Measurements from ENCODE around the gene INO80B. TPM values are rescaled to one million over a fixed set of nuclear protein-coding genes. Genes with fewer than 3 reads are reported as not detected.

INO80B gene
- total RNA-seq, 1 experiment from 2014 or later = 34.2 TPM

GRCh38 chr2:74500578-74500946 lies 45.7 kb downstream of the INO80B start:
- intact Hi-C loops (cut with micrococcal nuclease; ENCODE audit: unreplicated experiment) = loop anchor here (10.0 kb wide), 1 partner anchor 344 kb away; no protein-coding TSS in a partner anchor

DNA sequence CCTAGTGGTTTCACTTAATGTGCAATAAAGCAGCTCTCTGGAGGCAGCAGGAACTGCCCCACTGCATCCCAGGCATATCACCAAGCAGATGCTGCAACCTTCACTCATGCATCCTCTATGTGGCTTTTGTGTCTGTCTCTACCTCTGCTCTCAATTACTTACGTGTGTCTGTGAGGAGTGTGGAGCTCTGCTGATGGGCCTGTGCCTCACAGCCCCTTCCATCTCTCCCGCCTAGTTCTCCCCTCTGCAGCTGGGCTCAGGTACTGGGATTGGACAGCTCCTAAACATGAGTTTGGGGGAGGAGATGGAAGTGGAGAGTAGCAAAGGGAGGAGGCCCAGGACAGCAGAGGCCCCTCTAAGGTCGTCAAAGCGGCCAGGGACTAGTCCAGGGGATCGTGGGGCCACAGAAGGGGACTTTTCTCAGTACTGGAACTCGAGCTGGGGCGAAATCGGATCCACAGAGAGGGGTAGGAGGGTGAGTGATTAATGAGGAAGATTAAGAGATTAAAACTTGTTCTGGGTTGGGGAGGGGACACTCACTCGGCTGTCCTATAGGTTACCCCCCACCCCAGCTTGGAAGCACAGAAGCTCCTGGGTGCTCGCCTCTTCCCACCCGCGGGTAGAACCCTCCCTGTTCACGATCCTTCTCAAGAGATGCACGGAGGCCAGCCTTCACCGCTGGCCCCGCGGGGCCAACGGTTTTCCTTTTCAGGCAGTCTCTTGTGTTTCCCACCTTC lies 46.6 kb downstream of the INO80B start:
- peaks cover 32% of the 10 kb centered on the region for H3K4me1 ChIP-seq (replicated peaks; ENCODE audit: insufficient read depth)
- no peaks in the 10 kb centered on the region for H4K20me1 ChIP-seq (ENCODE audit: insufficient read depth)
- no peak overlapping the region for H2AFZ ChIP-seq
- no peaks in the 10 kb centered on the region for H3K27me3 ChIP-seq (ENCODE audit: insufficient read depth, low read depth)
- no peak overlapping the region for H3K27ac ChIP-seq
- peaks cover 29% of the 10 kb centered on the region; the same call in 1 of the 2 replicates for H3F3A ChIP-seq (ENCODE audit: insufficient read depth, low read depth)
- ChIA-PET POLR2A (ENCODE audit: unreplicated experiment) (no interaction called here), CTCF (no interaction called here)
- no TSS peak for BruUV-seq (replicated peaks)
- no peaks in the 10 kb centered on the region for H3K9me2 ChIP-seq (ENCODE audit: insufficient read depth)
- H3K36me3 ChIP-seq (ENCODE audit: low read depth) = 0 out of 2 replicates have a peak, but pooled peaks cover 10% of the 10 kb centered on the region
- H3K9me3 ChIP-seq (ENCODE audit: insufficient read depth, low read depth) = no peaks in the 10 kb centered on the region
- H3K79me2 ChIP-seq (ENCODE audit: low read depth) = peaks cover 24% of the 10 kb centered on the region
- intact Hi-C loops (cut with micrococcal nuclease; ENCODE audit: unreplicated experiment) = loop anchor here (10.0 kb wide), 1 partner anchor 343 kb away; no protein-coding TSS in a partner anchor
- TF ChIP-seq EZH2 (IDR thresholded peaks at IDR 0.05; ENCODE audit: low read depth) = no peak
- TF ChIP-seq, protein P1, sequence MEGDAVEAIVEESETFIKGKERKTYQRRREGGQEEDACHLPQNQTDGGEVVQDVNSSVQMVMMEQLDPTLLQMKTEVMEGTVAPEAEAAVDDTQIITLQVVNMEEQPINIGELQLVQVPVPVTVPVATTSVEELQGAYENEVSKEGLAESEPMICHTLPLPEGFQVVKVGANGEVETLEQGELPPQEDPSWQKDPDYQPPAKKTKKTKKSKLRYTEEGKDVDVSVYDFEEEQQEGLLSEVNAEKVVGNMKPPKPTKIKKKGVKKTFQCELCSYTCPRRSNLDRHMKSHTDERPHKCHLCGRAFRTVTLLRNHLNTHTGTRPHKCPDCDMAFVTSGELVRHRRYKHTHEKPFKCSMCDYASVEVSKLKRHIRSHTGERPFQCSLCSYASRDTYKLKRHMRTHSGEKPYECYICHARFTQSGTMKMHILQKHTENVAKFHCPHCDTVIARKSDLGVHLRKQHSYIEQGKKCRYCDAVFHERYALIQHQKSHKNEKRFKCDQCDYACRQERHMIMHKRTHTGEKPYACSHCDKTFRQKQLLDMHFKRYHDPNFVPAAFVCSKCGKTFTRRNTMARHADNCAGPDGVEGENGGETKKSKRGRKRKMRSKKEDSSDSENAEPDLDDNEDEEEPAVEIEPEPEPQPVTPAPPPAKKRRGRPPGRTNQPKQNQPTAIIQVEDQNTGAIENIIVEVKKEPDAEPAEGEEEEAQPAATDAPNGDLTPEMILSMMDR (conservative IDR thresholded peaks at IDR 0.05) = no peak
- no peak overlapping the region for H3K4me3 ChIP-seq
- no peak overlapping the region for H3K4me2 ChIP-seq
- DNase-seq = no peak

More at GRCh38 chr2:74500578-74500946, 45.7 kb downstream of the INO80B start:
- ChIA-PET CTCF (no interaction called here), POLR2A (ENCODE audit: unreplicated experiment) (no interaction called here)
- H3K9me3 ChIP-seq (ENCODE audit: insufficient read depth, low read depth) = no peaks in the 10 kb centered on the region
- H3K9me2 ChIP-seq (ENCODE audit: insufficient read depth) = no peaks in the 10 kb centered on the region
- no peaks in the 10 kb centered on the region for H4K20me1 ChIP-seq (ENCODE audit: insufficient read depth)
- no peak for DNase-seq
- H3K4me2 ChIP-seq = no peak overlapping the region
- no TSS peak for BruUV-seq (replicated peaks)
- no peak overlapping the region for H2AFZ ChIP-seq
- H3K27me3 ChIP-seq (ENCODE audit: insufficient read depth, low read depth) = no peaks in the 10 kb centered on the region
- 0 out of 2 replicates have a peak, but pooled peaks cover 5% of the 10 kb centered on the region for H3K36me3 ChIP-seq (ENCODE audit: low read depth)
- no peak overlapping the region for H3K4me3 ChIP-seq
- TF ChIP-seq, protein P1 (conservative IDR thresholded peaks at IDR 0.05) = no peak
- TF ChIP-seq EZH2 (IDR thresholded peaks at IDR 0.05; ENCODE audit: low read depth) = no peak
- H3F3A ChIP-seq (ENCODE audit: insufficient read depth, low read depth) = peaks cover 28% of the 10 kb centered on the region; the same call in 1 of the 2 replicates
- peaks cover 22% of the 10 kb centered on the region for H3K4me1 ChIP-seq (replicated peaks; ENCODE audit: insufficient read depth)
- H3K79me2 ChIP-seq (ENCODE audit: low read depth) = peaks cover 15% of the 10 kb centered on the region
- H3K27ac ChIP-seq = no peak overlapping the region

DNA sequence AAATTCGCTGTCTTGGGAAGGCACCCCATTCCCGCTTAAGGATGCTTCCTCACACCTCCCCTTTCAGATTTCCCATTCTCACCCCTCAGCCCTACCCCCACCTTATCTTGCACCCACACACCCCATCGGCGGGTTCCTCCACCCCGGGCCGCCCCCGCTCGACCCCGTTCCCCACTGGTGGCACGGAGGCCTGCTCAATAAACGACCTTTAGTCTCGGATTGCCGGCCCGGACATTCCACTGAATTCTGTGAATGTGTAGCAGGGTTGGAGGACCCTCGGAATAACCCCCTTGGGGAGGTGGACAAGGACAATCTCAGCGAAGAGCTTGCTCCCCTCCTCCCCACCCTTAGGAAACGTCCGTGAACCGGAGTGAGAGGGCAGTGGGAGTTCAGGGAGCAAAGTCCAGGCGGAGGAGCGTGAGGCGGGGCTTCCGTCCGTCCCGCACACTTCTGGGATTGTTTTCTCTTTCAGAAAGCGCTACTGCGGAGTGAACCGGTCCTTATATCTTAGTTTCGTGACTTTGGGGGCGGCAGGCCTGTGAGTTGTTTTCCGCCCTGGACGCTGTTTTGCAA lies 47.3 kb downstream of the INO80B start:
- Histone ChIP-seq H3K9me2 (ENCODE audit: insufficient read depth) (no peaks in the 10 kb centered on the region), H3K4me1 (replicated peaks; ENCODE audit: insufficient read depth) (peaks cover 31% of the 10 kb centered on the region)
- intact Hi-C loops (cut with micrococcal nuclease; ENCODE audit: unreplicated experiment) = loop anchor here (10.0 kb wide), 1 partner anchor 343 kb away; no protein-coding TSS in a partner anchor

More for the DNA sequence above, 47.3 kb downstream of the INO80B start:
- no peak overlapping the region for H3K4me2 ChIP-seq
- H2AFZ ChIP-seq = no peak overlapping the region
- ChIA-PET POLR2A (ENCODE audit: unreplicated experiment) (no interaction called here), CTCF (no interaction called here)
- peaks cover 29% of the 10 kb centered on the region for H3K79me2 ChIP-seq (ENCODE audit: low read depth)
- 0 out of 2 replicates have a peak, but pooled peaks cover 10% of the 10 kb centered on the region for H3K36me3 ChIP-seq (ENCODE audit: low read depth)
- H4K20me1 ChIP-seq (ENCODE audit: insufficient read depth) = no peaks in the 10 kb centered on the region
- no peak overlapping the region for H3K27ac ChIP-seq
- H3K27me3 ChIP-seq (ENCODE audit: insufficient read depth, low read depth) = no peaks in the 10 kb centered on the region
- BruUV-seq (replicated peaks) = no TSS peak
- H3K9me3 ChIP-seq (ENCODE audit: insufficient read depth, low read depth) = no peaks in the 10 kb centered on the region
- no peak for DNase-seq
- TF ChIP-seq, protein P1 (conservative IDR thresholded peaks at IDR 0.05) = no peak
- TF ChIP-seq EZH2 (IDR thresholded peaks at IDR 0.05; ENCODE audit: low read depth) = no peak
- H3F3A ChIP-seq (ENCODE audit: insufficient read depth, low read depth) = peaks cover 35% of the 10 kb centered on the region; the same call in 1 of the 2 replicates
- no peak overlapping the region for H3K4me3 ChIP-seq

All from PC-9 (cell line).